ENCODE results near the gene SMAD2. TPM values are rescaled to one million over a fixed set of nuclear protein-coding genes. Genes with fewer than 3 reads are reported as not detected.

SMAD2 gene
- polyA plus RNA-seq, 1 experiment = 52.2 TPM

DNA sequence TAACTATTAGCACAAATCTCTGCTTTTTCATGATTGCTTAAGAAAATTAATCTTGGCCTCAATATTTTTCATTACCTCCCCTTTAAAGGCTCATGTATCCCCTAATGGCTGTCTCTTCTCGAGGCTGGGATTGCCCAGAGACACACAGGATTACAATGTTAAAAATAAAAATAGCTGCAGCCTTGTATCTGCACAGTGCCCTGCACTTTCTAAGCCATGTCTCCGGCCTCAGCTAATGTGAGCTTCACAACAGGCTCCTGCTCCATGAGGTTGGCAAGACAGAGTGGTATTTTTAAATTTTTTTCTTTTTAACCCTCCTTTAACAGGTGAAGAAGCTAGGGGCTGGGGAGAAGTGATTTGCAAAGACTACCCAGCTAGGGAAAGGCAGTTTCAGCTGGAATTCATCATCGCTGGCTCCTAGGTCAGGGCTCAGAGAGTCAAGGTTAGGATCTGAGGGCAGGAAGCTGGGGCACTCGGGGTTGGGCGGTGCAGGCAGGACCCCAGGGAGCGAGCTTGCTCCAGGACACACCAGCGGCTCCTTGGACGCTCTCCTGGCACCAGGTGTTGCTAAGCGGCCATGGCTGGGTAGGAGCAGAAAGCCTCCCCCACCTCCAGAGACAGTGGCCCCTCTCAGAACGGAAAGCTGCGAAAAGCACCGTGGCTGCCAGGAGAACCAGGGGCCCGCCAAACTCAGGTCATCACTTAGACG, 135.6 kb downstream of the SMAD2 start:
- Histone ChIP-seq H3K27me3 (ENCODE audit: control insufficient read depth, insufficient read depth, low read length) (peaks cover 7% of the 10 kb centered on the region), H3K4me3 (ENCODE audit: low read depth, low read length) (no peak overlapping the region), H3K36me3 (ENCODE audit: control insufficient read depth, insufficient read depth, low read length) (no peaks in the 10 kb centered on the region)
- TF ChIP-seq, protein P1, sequence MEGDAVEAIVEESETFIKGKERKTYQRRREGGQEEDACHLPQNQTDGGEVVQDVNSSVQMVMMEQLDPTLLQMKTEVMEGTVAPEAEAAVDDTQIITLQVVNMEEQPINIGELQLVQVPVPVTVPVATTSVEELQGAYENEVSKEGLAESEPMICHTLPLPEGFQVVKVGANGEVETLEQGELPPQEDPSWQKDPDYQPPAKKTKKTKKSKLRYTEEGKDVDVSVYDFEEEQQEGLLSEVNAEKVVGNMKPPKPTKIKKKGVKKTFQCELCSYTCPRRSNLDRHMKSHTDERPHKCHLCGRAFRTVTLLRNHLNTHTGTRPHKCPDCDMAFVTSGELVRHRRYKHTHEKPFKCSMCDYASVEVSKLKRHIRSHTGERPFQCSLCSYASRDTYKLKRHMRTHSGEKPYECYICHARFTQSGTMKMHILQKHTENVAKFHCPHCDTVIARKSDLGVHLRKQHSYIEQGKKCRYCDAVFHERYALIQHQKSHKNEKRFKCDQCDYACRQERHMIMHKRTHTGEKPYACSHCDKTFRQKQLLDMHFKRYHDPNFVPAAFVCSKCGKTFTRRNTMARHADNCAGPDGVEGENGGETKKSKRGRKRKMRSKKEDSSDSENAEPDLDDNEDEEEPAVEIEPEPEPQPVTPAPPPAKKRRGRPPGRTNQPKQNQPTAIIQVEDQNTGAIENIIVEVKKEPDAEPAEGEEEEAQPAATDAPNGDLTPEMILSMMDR (IDR thresholded peaks at IDR 0.05; ENCODE audit: insufficient read depth, low read depth, low read length) = no peak
- POLR2A ChIA-PET = no interaction called here
- DNase-seq (ENCODE audit: low read depth) = no peak
- CTCF ChIA-PET = interaction anchor here (0.7 kb wide), 1 partner anchor 16 kb away, joined by 3 read pairs; no protein-coding TSS in a partner anchor

DNA sequence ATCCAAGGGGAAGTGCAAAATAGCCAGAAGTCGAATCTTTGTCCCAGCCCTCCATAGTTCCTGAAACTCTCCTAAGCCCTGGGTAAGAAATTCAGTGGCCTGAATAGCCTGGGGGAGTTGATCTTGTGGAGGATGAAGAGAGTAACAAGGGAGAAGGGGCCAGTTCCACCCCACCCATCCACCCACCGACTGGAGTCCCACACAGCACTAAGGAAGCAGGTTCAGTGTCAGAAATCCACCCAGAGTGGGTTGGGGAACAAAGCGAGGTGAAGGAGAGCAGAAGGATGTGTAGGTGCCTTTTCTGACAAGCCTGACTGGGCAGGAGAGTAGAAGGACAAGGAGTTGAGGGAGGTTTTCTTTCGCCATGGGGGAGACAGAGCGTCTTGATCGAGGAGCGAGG, 136.8 kb downstream of the SMAD2 start:
- TF ChIP-seq, protein P1 (IDR thresholded peaks at IDR 0.05; ENCODE audit: insufficient read depth, low read depth, low read length) = no peak
- POLR2A ChIA-PET = no interaction called here
- CTCF ChIA-PET = no interaction called here

DNA sequence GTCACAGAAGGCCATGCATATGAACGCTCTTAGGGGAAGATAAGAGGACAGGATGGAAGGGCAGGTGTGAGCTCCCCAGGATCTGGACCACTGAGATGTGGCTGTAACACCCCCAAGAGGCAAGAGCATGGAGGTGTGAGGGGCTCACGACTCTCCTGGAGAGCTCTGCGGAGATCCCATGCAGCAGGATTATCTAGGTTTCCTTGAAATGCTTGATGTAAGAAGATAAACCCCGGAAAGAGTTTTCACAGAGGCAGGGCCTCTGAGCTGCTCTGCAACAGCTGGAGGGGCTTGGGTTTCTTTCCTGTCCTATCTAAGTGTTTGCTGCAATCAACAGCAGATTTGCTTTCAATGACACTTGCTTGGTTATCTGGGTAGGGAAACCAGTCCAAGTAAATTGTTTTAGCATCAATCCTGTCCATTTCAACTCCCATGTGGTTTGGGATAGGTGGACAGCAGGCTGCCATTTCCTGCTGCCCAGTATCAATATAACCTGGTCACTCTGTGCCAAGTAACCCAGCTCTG, 138.9 kb downstream of the SMAD2 start:
- peaks cover 1% of the 10 kb centered on the region; the same call in 1 of the 2 replicates for H3K27me3 ChIP-seq (ENCODE audit: control insufficient read depth, insufficient read depth, low read length)
- ChIA-PET POLR2A (interaction anchor here (0.7 kb wide), 1 partner anchor 15 kb away, joined by 3 read pairs; no protein-coding TSS in a partner anchor), CTCF (interaction anchor here (1.0 to 3.6 kb wide), 2 partner anchors 15 to 19 kb away, joined by 3 to 13 read pairs; no protein-coding TSS in a partner anchor)
- TF ChIP-seq, protein P1 (IDR thresholded peaks at IDR 0.05; ENCODE audit: insufficient read depth, low read depth, low read length) = no peak
- no peaks in the 10 kb centered on the region for H3K36me3 ChIP-seq (ENCODE audit: control insufficient read depth, insufficient read depth, low read length)
- no peak overlapping the region for H3K4me3 ChIP-seq (ENCODE audit: low read depth, low read length)
- DNase-seq (ENCODE audit: low read depth) = no peak

More for the DNA sequence above, 136.8 kb downstream of the SMAD2 start:
- Histone ChIP-seq H3K4me3 (ENCODE audit: low read depth, low read length) (no peak overlapping the region), H3K36me3 (ENCODE audit: control insufficient read depth, insufficient read depth, low read length) (no peaks in the 10 kb centered on the region), H3K27me3 (ENCODE audit: control insufficient read depth, insufficient read depth, low read length) (peaks cover 4% of the 10 kb centered on the region)
- DNase-seq (ENCODE audit: low read depth) = no peak

DNA sequence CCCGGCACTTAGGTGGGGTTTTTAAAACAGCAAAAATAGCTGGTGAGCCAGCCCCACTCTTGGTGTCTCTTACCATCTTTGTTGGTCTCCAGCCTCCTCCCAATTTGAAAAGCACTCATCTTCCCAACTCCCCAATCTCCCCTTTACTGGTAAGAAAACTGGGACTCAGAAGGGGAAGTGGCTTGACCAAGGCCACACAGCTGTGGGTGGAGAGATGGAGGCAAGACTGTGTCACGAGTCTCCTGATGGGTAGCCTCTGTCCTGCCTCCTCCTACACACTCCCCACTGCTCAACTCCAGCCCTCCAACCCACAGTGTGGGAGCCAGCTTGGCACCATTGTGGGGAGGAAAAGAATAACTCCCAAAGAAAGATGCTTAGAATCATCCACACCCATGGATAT, 140.4 kb downstream of the SMAD2 start:
- ChIA-PET POLR2A (no interaction called here), CTCF (interaction anchor here (1.0 to 3.6 kb wide), 4 partner anchors 13 to 41 kb away, joined by 3 to 13 read pairs (median 4); no protein-coding TSS in a partner anchor)
- TF ChIP-seq, protein P1 (IDR thresholded peaks at IDR 0.05; ENCODE audit: insufficient read depth, low read depth, low read length) = no peak
- Histone ChIP-seq H3K4me3 (ENCODE audit: low read depth, low read length) (no peak overlapping the region), H3K27me3 (ENCODE audit: control insufficient read depth, insufficient read depth, low read length) (peaks cover 1% of the 10 kb centered on the region; the same call in 1 of the 2 replicates), H3K36me3 (ENCODE audit: control insufficient read depth, insufficient read depth, low read length) (no peaks in the 10 kb centered on the region)
- DNase-seq (ENCODE audit: low read depth) = no peak

DNA sequence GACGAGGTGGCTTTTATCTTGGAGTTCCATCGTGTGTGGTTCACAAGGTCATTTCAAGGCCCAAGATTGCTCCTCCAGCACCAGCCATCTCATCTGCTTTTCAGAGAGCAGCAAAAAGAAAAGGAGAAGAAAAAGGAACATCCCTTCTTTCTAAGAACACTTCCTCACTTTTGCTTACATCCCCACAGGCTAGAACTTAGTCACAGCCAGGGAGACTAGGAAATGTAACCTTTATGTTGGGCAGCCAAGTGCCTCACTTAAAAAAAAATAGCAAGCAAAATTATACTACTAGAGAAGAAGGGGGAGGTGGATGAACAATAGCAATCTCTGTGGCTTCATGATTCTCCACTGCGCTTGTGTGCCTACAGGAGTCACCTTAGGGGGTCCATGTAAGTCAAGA, 141.8 kb downstream of the SMAD2 start:
- TF ChIP-seq, protein P1 (IDR thresholded peaks at IDR 0.05; ENCODE audit: insufficient read depth, low read depth, low read length) = no peak
- Histone ChIP-seq H3K36me3 (ENCODE audit: control insufficient read depth, insufficient read depth, low read length) (no peaks in the 10 kb centered on the region), H3K4me3 (ENCODE audit: low read depth, low read length) (no peak overlapping the region), H3K27me3 (ENCODE audit: control insufficient read depth, insufficient read depth, low read length) (no peaks in the 10 kb centered on the region; the same call in 1 of the 2 replicates)
- ChIA-PET CTCF (interaction anchor here (1.4 to 3.6 kb wide), 3 partner anchors 16 to 32 kb away, joined by 3 to 13 read pairs (median 3); no protein-coding TSS in a partner anchor), POLR2A (no interaction called here)
- no peak for DNase-seq (ENCODE audit: low read depth)
